OCI-LY3 (cell line): ENCODE data around the gene SH3BP2.

Experiments used
- EZH2phosphoT487 ChIP-seq: fragments of 200-600 bp; shearing (Covaris generic); IDR thresholded peaks from 2 replicates; pipeline ENCODE4 v1.6.1; 2018; ENCODE audit warnings: antibody characterized with exemption, mixed run types, low read depth
- TF ChIP-seq, protein P1 (sequence below): fragments of 200-600, 300-600 bp; sonication (generic); IDR thresholded peaks from 2 replicates; pipeline ENCODE4 v1.5.1; 2014; ENCODE audit warnings: antibody characterized with exemption, low read length, low read depth

DNA sequence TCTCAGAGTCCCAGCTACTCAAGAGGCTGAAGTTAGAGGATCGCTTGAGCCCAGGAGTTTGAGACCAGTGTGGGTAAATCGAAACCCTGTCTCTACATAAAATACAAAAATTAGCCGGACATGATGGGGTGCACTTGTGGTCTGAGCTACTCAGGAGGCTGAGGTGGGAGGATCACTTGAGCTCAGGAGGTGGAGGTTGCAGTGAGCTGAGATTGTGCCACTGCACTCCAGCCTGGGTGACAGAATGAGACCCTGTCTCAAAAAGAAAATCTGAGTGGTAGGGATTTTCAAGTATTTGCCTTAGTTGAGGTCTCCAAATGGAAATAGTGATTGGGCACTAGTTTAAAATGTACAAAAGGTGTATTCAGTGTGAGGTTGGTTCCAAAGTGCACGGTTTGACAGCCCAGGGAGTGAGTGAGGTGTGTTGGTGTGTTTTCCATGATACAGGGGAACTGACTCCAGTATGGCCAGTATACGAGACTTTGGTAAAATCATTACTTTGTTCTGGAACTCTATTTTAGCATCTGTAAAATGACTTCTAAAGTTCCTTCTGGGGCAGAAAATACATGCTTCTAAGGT is 64.6 kb downstream of the SH3BP2 start:
- TF ChIP-seq, protein P1, sequence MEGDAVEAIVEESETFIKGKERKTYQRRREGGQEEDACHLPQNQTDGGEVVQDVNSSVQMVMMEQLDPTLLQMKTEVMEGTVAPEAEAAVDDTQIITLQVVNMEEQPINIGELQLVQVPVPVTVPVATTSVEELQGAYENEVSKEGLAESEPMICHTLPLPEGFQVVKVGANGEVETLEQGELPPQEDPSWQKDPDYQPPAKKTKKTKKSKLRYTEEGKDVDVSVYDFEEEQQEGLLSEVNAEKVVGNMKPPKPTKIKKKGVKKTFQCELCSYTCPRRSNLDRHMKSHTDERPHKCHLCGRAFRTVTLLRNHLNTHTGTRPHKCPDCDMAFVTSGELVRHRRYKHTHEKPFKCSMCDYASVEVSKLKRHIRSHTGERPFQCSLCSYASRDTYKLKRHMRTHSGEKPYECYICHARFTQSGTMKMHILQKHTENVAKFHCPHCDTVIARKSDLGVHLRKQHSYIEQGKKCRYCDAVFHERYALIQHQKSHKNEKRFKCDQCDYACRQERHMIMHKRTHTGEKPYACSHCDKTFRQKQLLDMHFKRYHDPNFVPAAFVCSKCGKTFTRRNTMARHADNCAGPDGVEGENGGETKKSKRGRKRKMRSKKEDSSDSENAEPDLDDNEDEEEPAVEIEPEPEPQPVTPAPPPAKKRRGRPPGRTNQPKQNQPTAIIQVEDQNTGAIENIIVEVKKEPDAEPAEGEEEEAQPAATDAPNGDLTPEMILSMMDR, result no peak
- TF ChIP-seq EZH2phosphoT487, result no peak
